GM10266 (cell line): ENCODE measurements around the gene EPC1.

Experiments
- DNase-seq: peaks from one replicate; pipeline ENCODE4 v3.0.0; 2012; ENCODE audit errors: extremely low spot score
- TF ChIP-seq, protein P1 (sequence below): IDR thresholded peaks from 2 replicates; pipeline ENCODE4 v1.5.1; 2012; ENCODE audit warnings: mild to moderate bottlenecking, low read depth; ENCODE audit not compliant: control insufficient read depth, insufficient read depth; ENCODE audit errors: missing control alignments

The EPC1 gene

DNA sequence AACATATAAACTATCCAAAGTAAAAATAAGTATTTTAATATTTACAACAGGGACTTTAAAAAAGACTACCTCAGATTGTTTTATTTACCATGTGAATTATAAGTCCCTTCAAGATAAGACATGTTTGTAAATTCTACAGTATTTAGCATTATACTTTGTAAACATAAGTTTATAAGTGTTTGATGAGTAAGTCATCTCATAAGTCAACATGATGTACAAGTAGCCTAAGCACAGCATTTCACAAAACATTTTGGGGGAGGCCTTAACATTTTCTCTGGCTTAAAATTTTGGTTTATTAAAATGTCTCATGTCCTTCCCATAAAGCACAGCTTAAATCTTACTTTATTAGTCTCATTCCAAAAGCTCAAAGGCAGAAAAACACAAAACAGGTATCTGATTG is 15.4 kb downstream of the EPC1 start:
- TF ChIP-seq, protein P1, sequence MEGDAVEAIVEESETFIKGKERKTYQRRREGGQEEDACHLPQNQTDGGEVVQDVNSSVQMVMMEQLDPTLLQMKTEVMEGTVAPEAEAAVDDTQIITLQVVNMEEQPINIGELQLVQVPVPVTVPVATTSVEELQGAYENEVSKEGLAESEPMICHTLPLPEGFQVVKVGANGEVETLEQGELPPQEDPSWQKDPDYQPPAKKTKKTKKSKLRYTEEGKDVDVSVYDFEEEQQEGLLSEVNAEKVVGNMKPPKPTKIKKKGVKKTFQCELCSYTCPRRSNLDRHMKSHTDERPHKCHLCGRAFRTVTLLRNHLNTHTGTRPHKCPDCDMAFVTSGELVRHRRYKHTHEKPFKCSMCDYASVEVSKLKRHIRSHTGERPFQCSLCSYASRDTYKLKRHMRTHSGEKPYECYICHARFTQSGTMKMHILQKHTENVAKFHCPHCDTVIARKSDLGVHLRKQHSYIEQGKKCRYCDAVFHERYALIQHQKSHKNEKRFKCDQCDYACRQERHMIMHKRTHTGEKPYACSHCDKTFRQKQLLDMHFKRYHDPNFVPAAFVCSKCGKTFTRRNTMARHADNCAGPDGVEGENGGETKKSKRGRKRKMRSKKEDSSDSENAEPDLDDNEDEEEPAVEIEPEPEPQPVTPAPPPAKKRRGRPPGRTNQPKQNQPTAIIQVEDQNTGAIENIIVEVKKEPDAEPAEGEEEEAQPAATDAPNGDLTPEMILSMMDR, result no peak

DNA sequence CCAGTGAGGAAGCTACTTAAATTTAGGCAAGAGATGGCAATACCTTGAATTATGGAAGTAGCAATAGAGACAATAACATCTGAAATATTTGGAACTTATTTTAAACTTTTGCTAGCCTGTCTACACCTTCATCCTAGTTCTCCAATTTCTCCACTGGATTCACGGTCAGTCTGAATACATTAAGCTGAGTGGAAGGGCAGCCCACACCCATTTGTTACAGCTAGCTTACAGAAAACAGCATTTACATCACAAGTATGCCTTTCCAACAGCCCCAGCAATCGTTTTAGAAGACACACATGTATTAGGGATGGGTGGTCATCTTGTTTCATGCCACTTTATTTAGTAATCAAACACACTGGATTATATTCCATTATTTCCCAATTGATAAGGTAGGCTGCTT is 16.7 kb downstream of the EPC1 start:
- DNase-seq, result no peak
- TF ChIP-seq, protein P1, result no peak

More for the DNA sequence above, 15.4 kb downstream of the EPC1 start:
- no peak for DNase-seq

DNA sequence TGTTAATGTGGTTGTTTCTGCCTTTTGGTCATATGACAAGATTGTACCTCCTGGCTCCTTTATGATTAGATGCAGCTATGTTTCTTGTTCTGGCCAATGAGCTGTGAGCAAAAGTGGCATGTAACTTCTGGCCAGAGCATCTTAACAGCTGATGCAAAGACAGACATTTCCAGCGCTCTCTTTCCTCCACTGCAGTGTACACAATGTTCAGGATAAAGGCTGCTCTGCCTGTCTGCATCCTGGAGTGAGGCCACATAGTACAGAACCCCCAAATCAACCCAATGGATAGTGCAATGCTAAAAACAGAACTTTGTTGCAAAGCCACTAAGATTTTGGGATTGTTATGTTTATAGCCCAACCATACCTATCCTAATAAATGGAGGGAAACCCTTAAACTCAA is 17.9 kb downstream of the EPC1 start:
- no peak for DNase-seq
- TF ChIP-seq, protein P1, result no peak

DNA sequence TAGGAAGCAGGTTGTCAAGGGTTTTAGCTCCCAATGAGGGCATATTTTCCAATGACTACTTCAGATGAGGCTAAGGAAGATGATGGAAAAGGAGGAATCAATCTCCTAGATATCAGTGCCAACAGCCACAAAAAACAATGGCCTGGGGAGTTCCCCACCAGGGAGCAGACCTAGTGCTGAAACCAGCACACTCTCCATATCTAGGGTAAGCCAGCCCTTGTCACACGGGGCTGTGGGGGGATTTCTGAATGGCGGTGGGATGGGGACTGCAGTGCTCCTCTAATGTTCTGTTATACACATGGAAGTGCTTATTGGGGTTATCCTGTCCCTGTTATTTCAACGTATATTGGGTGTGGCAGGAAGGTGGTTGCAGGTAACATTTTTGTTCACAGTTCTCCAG is 18.5 kb downstream of the EPC1 start:
- TF ChIP-seq, protein P1, result no peak
- DNase-seq, result no peak

DNA sequence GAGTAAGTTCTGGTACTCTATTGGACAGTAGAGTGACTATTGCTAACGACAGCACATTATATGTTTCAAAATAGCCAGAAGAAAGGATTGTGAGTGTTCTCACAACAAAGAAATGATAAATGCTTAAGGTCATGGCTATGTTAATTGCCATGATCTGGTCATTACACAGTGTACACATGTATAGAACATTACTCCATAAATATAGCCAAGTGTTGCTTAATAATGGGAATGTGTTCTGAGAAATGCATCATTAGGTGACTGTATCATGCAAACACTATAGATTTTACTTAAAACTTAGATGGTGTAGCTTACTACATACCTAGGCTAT is 19.6 kb downstream of the EPC1 start:
- TF ChIP-seq, protein P1, result no peak
- no peak for DNase-seq

DNA sequence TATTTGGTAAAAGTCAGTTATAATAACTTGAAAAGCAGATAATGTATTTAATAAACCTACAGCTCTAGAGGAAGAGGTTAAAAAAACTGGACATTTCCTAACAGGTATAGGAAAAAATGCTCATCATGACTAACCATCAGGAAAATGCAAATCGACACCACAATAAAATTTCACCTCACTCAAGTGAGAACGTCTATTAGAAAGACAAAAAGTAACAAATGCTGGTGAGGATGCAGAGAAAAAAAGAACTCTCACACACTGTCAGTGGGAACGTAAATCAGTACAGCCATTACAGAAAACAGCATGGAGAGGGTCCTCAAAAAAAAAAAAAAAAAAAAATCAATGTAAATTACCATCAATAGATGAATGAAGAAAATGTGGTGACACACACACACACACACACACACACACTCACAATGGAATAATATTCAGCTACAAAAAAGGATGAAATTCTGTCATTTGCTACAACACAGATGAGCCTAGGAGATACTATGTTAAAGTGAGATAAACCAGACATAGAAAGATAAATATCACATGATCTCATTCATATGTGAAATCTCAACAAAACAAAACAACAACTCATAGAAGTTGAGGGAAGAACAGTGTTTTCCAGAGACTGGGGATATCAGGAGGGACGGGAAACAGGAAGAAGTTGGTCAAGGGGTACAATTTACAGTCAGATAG is 20.1 kb downstream of the EPC1 start:
- TF ChIP-seq, protein P1, result no peak
- DNase-seq, result no peak

DNA sequence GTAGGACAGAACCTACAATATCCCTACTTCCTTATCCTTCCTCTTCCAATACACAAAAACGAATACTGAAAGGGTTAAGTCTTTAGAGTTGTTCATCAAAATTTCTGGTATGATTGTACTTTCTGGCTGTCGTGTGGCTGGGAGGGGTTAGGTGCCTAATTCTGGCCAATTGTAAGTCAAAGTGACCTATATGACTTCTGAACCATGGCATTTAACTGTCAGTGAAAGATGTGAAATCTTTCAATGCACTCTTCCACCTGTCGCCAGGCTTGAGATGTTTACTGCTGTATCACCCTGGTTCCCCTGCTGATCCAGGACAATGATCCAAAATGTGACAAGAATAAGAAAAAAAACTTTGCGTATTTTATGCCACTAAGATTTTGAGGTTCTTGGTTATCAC is 20.8 kb downstream of the EPC1 start:
- DNase-seq, result no peak
- TF ChIP-seq, protein P1, result no peak
